ENCODE results near the gene FOXP1. TPM values are rescaled to one million over a fixed set of nuclear protein-coding genes. Genes with fewer than 3 reads are reported as not detected.
A peak's percentile ranks its signal among the peaks of the same experiment; 100 is the strongest.

The FOXP1 gene
- total RNA-seq, 1 experiment from 2014 or later = 334 TPM

DNA sequence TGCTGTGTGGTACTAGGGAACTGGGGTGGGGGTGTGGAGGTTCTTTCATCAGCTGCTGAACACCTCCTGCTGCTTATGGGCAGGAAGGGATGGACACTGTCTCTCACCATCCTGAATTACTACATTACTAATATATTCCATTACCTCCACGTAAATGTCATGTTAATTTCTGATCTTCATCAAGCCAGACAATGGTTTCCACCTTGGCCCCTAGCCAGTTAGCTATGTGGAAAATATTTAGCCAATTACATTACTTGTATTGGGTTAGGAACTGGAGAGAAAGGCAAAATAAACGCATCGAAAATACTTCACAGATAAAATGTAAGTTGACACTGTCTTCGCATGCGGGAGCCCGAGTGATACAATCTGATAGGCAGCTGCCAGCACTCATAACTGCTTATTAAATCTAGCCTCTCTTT is 95.1 kb downstream of the FOXP1 start:
- Histone ChIP-seq H3K9me2 (replicated peaks; ENCODE audit: insufficient read depth, low read length) (no peaks in the 10 kb centered on the region), H3K4me1 (ENCODE audit: low read length) (peaks cover 37% of the 10 kb centered on the region), H3K4me3 (ENCODE audit: low read length) (no peak overlapping the region), H4K20me1 (ENCODE audit: insufficient read depth, low read depth, low read length) (no peaks in the 10 kb centered on the region), H3K9me3 (ENCODE audit: low read length) (no peaks in the 10 kb centered on the region), H2AFZ (ENCODE audit: low read length) (no peak overlapping the region), H3K27me3 (ENCODE audit: low read length) (no peaks in the 10 kb centered on the region), H3K4me2 (ENCODE audit: low read depth, low read length, poor library complexity, severe bottlenecking) (peak overlapping the region; percentile 48), H3K27ac (ENCODE audit: low read length) (peak overlapping the region; percentile 53), H3K36me3 (ENCODE audit: insufficient read depth, low read length) (peaks cover 32% of the 10 kb centered on the region), H3K9ac (ENCODE audit: low read length) (no peak overlapping the region), H3K79me2 (ENCODE audit: low read length) (peaks cover 100% of the 10 kb centered on the region)
- no peak for DNase-seq

DNA sequence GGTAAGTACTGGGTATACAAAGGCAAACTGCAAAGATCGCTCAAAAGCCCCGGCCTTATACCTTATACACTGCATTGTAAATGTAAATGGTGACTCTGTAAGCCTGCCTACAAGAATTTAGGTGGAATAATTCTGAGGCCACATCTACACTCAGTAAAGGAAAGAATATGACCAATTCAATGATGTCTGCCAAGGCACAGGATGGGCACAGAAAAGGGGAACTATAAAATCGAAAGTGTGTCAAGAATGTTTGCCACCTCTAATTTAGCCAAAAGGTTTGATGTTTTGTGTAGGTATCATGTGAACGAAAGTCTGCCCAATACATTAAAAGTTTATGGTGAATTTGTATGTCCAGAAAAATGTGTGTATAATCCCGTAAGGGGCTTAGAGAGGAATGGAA is 96.1 kb downstream of the FOXP1 start:
- no peak overlapping the region for H2AFZ ChIP-seq (ENCODE audit: low read length)
- H3K9me2 ChIP-seq (replicated peaks; ENCODE audit: insufficient read depth, low read length) = no peaks in the 10 kb centered on the region
- H3K79me2 ChIP-seq (ENCODE audit: low read length) = peaks cover 100% of the 10 kb centered on the region
- H3K4me1 ChIP-seq (ENCODE audit: low read length) = peaks cover 37% of the 10 kb centered on the region
- no peaks in the 10 kb centered on the region for H3K9me3 ChIP-seq (ENCODE audit: low read length)
- H3K4me3 ChIP-seq (ENCODE audit: low read length) = no peak overlapping the region
- H3K36me3 ChIP-seq (ENCODE audit: insufficient read depth, low read length) = peaks cover 22% of the 10 kb centered on the region
- H3K9ac ChIP-seq (ENCODE audit: low read length) = no peak overlapping the region
- peak overlapping the region; percentile 53 for H3K27ac ChIP-seq (ENCODE audit: low read length)
- H4K20me1 ChIP-seq (ENCODE audit: insufficient read depth, low read depth, low read length) = no peaks in the 10 kb centered on the region
- peak; percentile 61 for DNase-seq
- no peaks in the 10 kb centered on the region for H3K27me3 ChIP-seq (ENCODE audit: low read length)
- peak overlapping the region; percentile 48 for H3K4me2 ChIP-seq (ENCODE audit: low read depth, low read length, poor library complexity, severe bottlenecking)

DNA sequence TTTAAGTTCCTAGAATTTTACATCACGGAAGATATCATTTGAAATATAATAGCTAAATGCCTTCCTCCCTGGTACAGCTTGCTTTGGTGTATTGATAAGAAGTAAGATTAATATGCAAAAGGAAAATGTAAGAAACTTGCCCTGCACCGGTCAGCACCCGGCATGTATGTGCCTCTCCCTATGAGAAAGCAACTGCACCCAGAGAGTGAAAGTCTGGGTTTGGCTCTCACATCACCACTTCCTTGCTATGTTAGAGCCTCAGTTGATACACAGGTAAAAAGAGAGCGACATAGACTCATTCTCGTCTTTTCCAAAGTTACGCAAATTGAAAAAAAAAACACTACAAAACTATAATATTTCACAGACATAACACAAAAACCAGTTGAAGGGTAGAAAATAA is 96.7 kb downstream of the FOXP1 start:
- peaks cover 37% of the 10 kb centered on the region for H3K4me1 ChIP-seq (ENCODE audit: low read length)

DNA sequence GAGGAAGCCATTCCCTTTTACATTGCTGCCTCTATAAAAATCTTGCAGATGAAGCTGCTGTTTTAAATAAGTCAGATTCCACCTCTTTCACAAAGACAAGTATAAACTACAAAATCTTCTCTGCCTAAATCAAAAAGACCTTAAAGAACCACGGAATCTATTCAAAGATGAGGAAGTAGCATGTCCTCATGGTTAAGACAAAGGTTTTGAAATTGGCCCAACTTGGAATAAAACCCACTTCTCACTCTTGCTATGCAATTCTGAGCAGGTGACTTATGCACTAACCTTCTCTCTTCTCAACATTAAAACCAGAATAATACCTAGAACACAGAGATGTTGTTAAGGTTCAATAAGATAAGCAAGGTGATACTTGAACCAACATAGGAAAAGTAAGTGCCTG is 97.6 kb downstream of the FOXP1 start:
- Histone ChIP-seq H3K36me3 (ENCODE audit: insufficient read depth, low read length) (peaks cover 8% of the 10 kb centered on the region; the same call in 1 of the 2 replicates), H3K9ac (ENCODE audit: low read length) (no peak overlapping the region), H3K4me2 (ENCODE audit: low read depth, low read length, poor library complexity, severe bottlenecking) (no peak overlapping the region), H3K79me2 (ENCODE audit: low read length) (peaks cover 98% of the 10 kb centered on the region), H2AFZ (ENCODE audit: low read length) (no peak overlapping the region), H3K4me1 (ENCODE audit: low read length) (peaks cover 37% of the 10 kb centered on the region), H3K4me3 (ENCODE audit: low read length) (no peak overlapping the region), H3K27ac (ENCODE audit: low read length) (no peak overlapping the region), H3K9me2 (replicated peaks; ENCODE audit: insufficient read depth, low read length) (no peaks in the 10 kb centered on the region), H3K27me3 (ENCODE audit: low read length) (no peaks in the 10 kb centered on the region), H4K20me1 (ENCODE audit: insufficient read depth, low read depth, low read length) (no peaks in the 10 kb centered on the region), H3K9me3 (ENCODE audit: low read length) (no peaks in the 10 kb centered on the region)
- DNase-seq = no peak

More for the DNA sequence above, 96.7 kb downstream of the FOXP1 start:
- no peaks in the 10 kb centered on the region for H4K20me1 ChIP-seq (ENCODE audit: insufficient read depth, low read depth, low read length)
- H3K27ac ChIP-seq (ENCODE audit: low read length) = peak overlapping the region; percentile 53; the same call in 1 of the 2 replicates
- H3K4me2 ChIP-seq (ENCODE audit: low read depth, low read length, poor library complexity, severe bottlenecking) = no peak overlapping the region
- no peak overlapping the region for H2AFZ ChIP-seq (ENCODE audit: low read length)
- H3K4me3 ChIP-seq (ENCODE audit: low read length) = no peak overlapping the region
- no peak for DNase-seq
- no peaks in the 10 kb centered on the region for H3K9me3 ChIP-seq (ENCODE audit: low read length)
- H3K27me3 ChIP-seq (ENCODE audit: low read length) = no peaks in the 10 kb centered on the region
- H3K9ac ChIP-seq (ENCODE audit: low read length) = no peak overlapping the region
- peaks cover 17% of the 10 kb centered on the region for H3K36me3 ChIP-seq (ENCODE audit: insufficient read depth, low read length)
- H3K79me2 ChIP-seq (ENCODE audit: low read length) = peaks cover 98% of the 10 kb centered on the region
- no peaks in the 10 kb centered on the region for H3K9me2 ChIP-seq (replicated peaks; ENCODE audit: insufficient read depth, low read length)

DNA sequence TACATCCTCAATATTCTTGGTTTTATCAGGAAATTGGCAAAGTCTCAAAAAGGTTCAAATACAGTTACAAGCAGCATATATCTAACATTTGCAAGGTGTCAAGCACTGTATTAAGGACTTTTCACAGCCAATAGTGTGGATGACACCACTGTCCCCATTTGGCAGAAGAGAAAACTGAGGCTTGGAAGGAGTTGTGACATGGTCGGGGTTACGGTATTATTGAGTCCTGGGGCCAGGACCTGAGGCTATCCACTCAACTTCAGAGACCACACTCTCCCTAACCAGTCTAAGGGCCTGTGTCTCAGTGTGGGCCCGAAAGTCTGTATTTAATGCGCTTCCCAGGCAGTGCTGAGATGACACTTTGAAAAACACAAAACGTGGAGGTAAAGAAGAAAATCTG is 99.1 kb downstream of the FOXP1 start:
- H3K27me3 ChIP-seq (ENCODE audit: low read length) = no peaks in the 10 kb centered on the region
- no peak overlapping the region for H2AFZ ChIP-seq (ENCODE audit: low read length)
- H3K9ac ChIP-seq (ENCODE audit: low read length) = no peak overlapping the region
- no peaks in the 10 kb centered on the region for H4K20me1 ChIP-seq (ENCODE audit: insufficient read depth, low read depth, low read length)
- DNase-seq = no peak
- peaks cover 98% of the 10 kb centered on the region for H3K79me2 ChIP-seq (ENCODE audit: low read length)
- no peaks in the 10 kb centered on the region for H3K9me2 ChIP-seq (replicated peaks; ENCODE audit: insufficient read depth, low read length)
- no peaks in the 10 kb centered on the region for H3K9me3 ChIP-seq (ENCODE audit: low read length)
- H3K36me3 ChIP-seq (ENCODE audit: insufficient read depth, low read length) = no peaks in the 10 kb centered on the region
- no peak overlapping the region for H3K4me2 ChIP-seq (ENCODE audit: low read depth, low read length, poor library complexity, severe bottlenecking)
- peaks cover 32% of the 10 kb centered on the region for H3K4me1 ChIP-seq (ENCODE audit: low read length)
- 0 out of 2 replicates have a peak overlapping the region, but pooled peaks have one; percentile 4 for H3K27ac ChIP-seq (ENCODE audit: low read length)
- no peak overlapping the region for H3K4me3 ChIP-seq (ENCODE audit: low read length)

DNA sequence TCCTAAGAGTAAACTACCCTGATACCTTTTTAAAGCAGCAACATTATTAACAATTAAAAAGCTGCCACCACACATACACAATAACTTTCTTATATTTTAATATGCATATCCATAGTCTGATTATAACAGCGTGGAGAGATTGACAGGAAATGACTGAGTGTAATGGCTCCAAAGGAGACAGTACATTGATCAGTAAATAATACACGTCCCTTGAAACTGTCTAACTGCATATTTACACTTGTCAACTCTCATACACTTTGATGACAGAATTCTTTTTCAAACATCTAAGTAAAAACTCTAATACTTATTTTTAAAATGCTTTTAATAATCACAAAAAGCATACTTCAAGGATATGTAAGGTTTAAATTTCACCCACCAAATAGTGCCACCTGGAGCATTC is 99.5 kb downstream of the FOXP1 start:
- H3K9me2 ChIP-seq (replicated peaks; ENCODE audit: insufficient read depth, low read length) = no peaks in the 10 kb centered on the region
- H3K9me3 ChIP-seq (ENCODE audit: low read length) = no peaks in the 10 kb centered on the region
- no peak overlapping the region for H3K27ac ChIP-seq (ENCODE audit: low read length)
- H3K4me3 ChIP-seq (ENCODE audit: low read length) = no peak overlapping the region
- peaks cover 27% of the 10 kb centered on the region for H3K4me1 ChIP-seq (ENCODE audit: low read length)
- no peaks in the 10 kb centered on the region for H4K20me1 ChIP-seq (ENCODE audit: insufficient read depth, low read depth, low read length)
- no peak overlapping the region for H3K9ac ChIP-seq (ENCODE audit: low read length)
- DNase-seq = no peak
- no peak overlapping the region for H3K4me2 ChIP-seq (ENCODE audit: low read depth, low read length, poor library complexity, severe bottlenecking)
- no peaks in the 10 kb centered on the region for H3K36me3 ChIP-seq (ENCODE audit: insufficient read depth, low read length)
- no peaks in the 10 kb centered on the region for H3K27me3 ChIP-seq (ENCODE audit: low read length)
- peaks cover 98% of the 10 kb centered on the region for H3K79me2 ChIP-seq (ENCODE audit: low read length)
- H2AFZ ChIP-seq (ENCODE audit: low read length) = no peak overlapping the region

DNA sequence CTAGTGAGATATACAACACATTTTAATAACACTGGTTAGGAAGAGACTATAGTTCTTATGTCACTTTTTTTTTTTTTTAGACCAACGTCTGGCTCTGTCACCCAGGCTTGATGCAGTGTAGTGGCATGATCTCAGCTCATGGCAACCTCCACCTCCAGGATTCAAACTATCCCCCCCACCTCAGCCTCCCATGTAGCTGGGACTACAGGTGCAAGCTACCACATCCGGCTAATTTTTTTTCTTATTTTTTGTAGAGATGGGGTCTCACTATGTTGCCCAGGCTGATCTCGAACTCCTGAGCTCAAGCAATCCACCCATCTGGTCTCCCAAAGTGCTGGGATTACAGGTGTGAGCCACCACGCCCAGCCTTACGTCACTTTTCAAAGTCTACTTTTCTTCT is 100.8 kb downstream of the FOXP1 start:
- no peaks in the 10 kb centered on the region for H3K9me3 ChIP-seq (ENCODE audit: low read length)
- H3K4me1 ChIP-seq (ENCODE audit: low read length) = peaks cover 15% of the 10 kb centered on the region
- peaks cover 98% of the 10 kb centered on the region for H3K79me2 ChIP-seq (ENCODE audit: low read length)
- peaks cover under 1% of the 10 kb centered on the region; the same call in 1 of the 2 replicates for H3K36me3 ChIP-seq (ENCODE audit: insufficient read depth, low read length)
- H3K27me3 ChIP-seq (ENCODE audit: low read length) = no peaks in the 10 kb centered on the region
- H3K9ac ChIP-seq (ENCODE audit: low read length) = no peak overlapping the region
- no peak overlapping the region for H3K4me2 ChIP-seq (ENCODE audit: low read depth, low read length, poor library complexity, severe bottlenecking)
- no peaks in the 10 kb centered on the region for H4K20me1 ChIP-seq (ENCODE audit: insufficient read depth, low read depth, low read length)
- H3K27ac ChIP-seq (ENCODE audit: low read length) = no peak overlapping the region
- H2AFZ ChIP-seq (ENCODE audit: low read length) = no peak overlapping the region
- no peak for DNase-seq
- H3K9me2 ChIP-seq (replicated peaks; ENCODE audit: insufficient read depth, low read length) = no peaks in the 10 kb centered on the region
- H3K4me3 ChIP-seq (ENCODE audit: low read length) = no peak overlapping the region

DNA sequence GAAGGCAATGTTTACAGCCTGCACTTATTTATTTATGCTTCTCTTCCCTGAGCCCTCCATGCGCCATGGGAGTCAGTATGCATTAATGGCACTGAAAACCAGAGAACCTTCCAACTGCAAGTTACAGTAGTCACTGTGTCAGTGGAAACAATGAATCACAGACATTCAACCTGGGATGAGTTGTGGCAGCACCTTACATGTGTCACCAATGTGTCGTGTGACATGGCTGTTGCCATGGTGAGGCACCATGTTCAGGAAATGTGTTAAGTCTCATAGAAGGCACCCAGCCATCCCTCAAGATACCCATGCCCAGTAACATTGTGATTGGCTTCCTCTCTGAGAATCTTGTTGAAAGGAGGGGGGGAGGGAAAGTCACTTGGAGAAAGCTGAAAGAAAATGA is 105.0 kb downstream of the FOXP1 start:
- H3K4me2 ChIP-seq (ENCODE audit: low read depth, low read length, poor library complexity, severe bottlenecking) = no peak overlapping the region
- H2AFZ ChIP-seq (ENCODE audit: low read length) = no peak overlapping the region
- peaks cover 95% of the 10 kb centered on the region for H3K79me2 ChIP-seq (ENCODE audit: low read length)
- no peak for DNase-seq
- H3K4me1 ChIP-seq (ENCODE audit: low read length) = peaks cover 2% of the 10 kb centered on the region; the same call in 1 of the 2 replicates
- H3K9ac ChIP-seq (ENCODE audit: low read length) = no peak overlapping the region
- H3K36me3 ChIP-seq (ENCODE audit: insufficient read depth, low read length) = peaks cover 10% of the 10 kb centered on the region; the same call in 1 of the 2 replicates
- no peak overlapping the region for H3K4me3 ChIP-seq (ENCODE audit: low read length)
- H4K20me1 ChIP-seq (ENCODE audit: insufficient read depth, low read depth, low read length) = no peaks in the 10 kb centered on the region
- no peaks in the 10 kb centered on the region for H3K9me2 ChIP-seq (replicated peaks; ENCODE audit: insufficient read depth, low read length)
- H3K27me3 ChIP-seq (ENCODE audit: low read length) = no peaks in the 10 kb centered on the region
- H3K9me3 ChIP-seq (ENCODE audit: low read length) = no peaks in the 10 kb centered on the region
- H3K27ac ChIP-seq (ENCODE audit: low read length) = no peak overlapping the region
